ENCODE measurements around the gene ADAM12.

ADAM12 gene

DNA sequence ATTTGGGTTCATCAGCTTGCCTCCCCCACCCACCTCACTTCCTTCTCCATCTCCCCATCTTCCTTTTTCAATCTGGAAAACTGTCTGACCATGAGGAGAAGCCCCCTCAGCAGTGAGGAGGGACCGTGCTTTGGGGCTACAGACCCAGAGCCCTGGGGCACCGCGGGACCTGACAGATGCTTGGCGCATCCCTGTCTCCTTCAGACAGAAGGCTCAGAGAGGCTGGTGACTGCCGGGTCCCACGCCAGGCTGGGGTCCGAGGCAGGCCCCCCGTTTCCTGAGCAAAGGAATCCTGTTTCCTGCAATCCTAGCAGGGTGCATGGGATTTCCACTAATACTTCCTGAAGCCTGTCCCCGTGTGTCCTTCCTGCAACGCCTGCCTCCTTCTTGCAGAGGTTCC is 344.9 kb downstream of the ADAM12 start:
- H3K27me3 Mint-ChIP-seq: no peaks in the 10 kb centered on the region
- no peak overlapping the region for H3K4me3 Mint-ChIP-seq
- H3K4me1 Mint-ChIP-seq (ENCODE audit: low read depth in 2 of 2): peaks cover 0 to 16% of the 10 kb centered on the region in 2 donors
- H3K9me3 Mint-ChIP-seq: no peaks in the 10 kb centered on the region
- ATAC-seq (replicated peaks) (no peak), DNase-seq (no peak)
- H3K27ac Mint-ChIP-seq: peak overlapping the region in 1 of 2 donors; percentile 98
- H3K36me3 Mint-ChIP-seq (ENCODE audit: insufficient read depth): peaks cover 22% of the 10 kb centered on the region

DNA sequence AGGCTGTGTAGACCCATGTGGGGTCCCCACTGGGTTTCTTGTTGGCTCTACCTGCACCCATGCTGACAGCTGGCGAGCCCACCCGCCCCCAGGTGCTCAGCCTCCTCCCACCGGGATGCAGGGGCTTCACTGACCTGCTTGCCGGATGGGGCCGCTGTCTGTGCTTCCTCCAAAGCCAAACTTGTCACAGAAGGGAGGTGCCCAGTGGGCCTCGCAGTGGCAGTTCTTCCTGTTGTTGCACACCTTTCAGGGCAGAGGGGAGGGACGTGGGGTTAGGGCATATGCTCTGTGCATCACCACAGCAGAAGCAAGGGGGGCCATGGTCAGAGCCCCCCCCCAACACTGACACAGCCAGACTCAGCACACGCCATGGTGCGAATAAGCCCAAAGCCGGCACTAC is 345.4 kb downstream of the ADAM12 start:
- DNase-seq (peak in 2 of 3 experiments; percentile 47 to 56), ATAC-seq (replicated peaks) (peak; percentile 48)
- Mint-ChIP-seq H3K4me3 (peak overlapping the region in 1 of 2 donors; percentile 59), H3K27me3 (no peaks in the 10 kb centered on the region), H3K9me3 (no peaks in the 10 kb centered on the region), H3K27ac (peak overlapping the region in 1 of 2 donors; percentile 98), H3K4me1 (ENCODE audit: low read depth in 2 of 2) (peaks cover 0 to 16% of the 10 kb centered on the region in 2 donors), H3K36me3 (ENCODE audit: insufficient read depth) (peaks cover 22% of the 10 kb centered on the region)

- DNase-seq: peak in 2 of 3 experiments; percentile 14 to 22
- H3K27ac Mint-ChIP-seq: peak overlapping the region; percentile 54 to 98
- no peaks in the 10 kb centered on the region for H3K27me3 Mint-ChIP-seq
- peak overlapping the region in 1 of 2 donors; percentile 59 for H3K4me3 Mint-ChIP-seq
- H3K9me3 Mint-ChIP-seq: no peaks in the 10 kb centered on the region
- H3K36me3 Mint-ChIP-seq (ENCODE audit: insufficient read depth): peaks cover 22% of the 10 kb centered on the region
- H3K4me1 Mint-ChIP-seq (ENCODE audit: low read depth in 2 of 2): peaks cover 0 to 16% of the 10 kb centered on the region in 2 donors
- peak; percentile 44 for ATAC-seq (replicated peaks)
Observed at GRCh38 chr10:126042354-126042753, 345.9 kb downstream of the ADAM12 start.

DNA sequence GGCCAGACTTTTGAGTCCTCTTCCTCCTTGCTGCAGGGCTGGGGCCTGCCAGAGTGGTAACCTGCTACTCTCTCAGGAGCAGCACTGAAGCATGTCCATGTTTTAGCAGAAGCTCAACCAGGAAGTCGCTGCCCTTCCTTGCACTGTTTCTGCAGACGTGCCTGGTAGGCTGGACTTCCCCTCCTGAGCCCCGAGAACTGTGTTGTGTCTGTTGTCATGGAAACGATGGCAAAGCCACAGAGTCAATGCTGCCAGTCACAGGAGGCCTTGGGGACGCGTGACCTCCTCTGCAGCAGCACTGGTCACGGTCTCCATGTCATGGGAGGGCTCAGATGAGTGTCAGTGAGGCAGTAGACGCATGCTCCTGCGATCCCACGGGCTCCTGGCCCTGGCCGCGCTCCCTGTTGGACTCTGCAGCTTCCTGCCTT is 346.5 kb downstream of the ADAM12 start:
- H3K27ac Mint-ChIP-seq: peak overlapping the region; percentile 54 to 98
- DNase-seq: peak; percentile 11 to 84 (median 80)
- peak overlapping the region in 1 of 2 donors; percentile 59 for H3K4me3 Mint-ChIP-seq
- H3K27me3 Mint-ChIP-seq: no peaks in the 10 kb centered on the region
- peak; percentile 84 for ATAC-seq (replicated peaks)
- H3K4me1 Mint-ChIP-seq (ENCODE audit: low read depth in 2 of 2): peaks cover 0 to 16% of the 10 kb centered on the region in 2 donors
- no peaks in the 10 kb centered on the region for H3K9me3 Mint-ChIP-seq
- H3K36me3 Mint-ChIP-seq (ENCODE audit: insufficient read depth): peaks cover 22% of the 10 kb centered on the region

GRCh38 chr10:126041117-126041516 is 347.2 kb downstream of the ADAM12 start:
- peak overlapping the region; percentile 63 to 98 for H3K27ac Mint-ChIP-seq
- H3K4me1 Mint-ChIP-seq (ENCODE audit: low read depth in 2 of 2): peaks cover 0 to 16% of the 10 kb centered on the region in 2 donors
- H3K4me3 Mint-ChIP-seq: no peak overlapping the region
- DNase-seq: no peak
- H3K27me3 Mint-ChIP-seq: no peaks in the 10 kb centered on the region
- no peaks in the 10 kb centered on the region for H3K9me3 Mint-ChIP-seq
- peaks cover 23% of the 10 kb centered on the region for H3K36me3 Mint-ChIP-seq (ENCODE audit: insufficient read depth)
- no peak for ATAC-seq (replicated peaks)

DNA sequence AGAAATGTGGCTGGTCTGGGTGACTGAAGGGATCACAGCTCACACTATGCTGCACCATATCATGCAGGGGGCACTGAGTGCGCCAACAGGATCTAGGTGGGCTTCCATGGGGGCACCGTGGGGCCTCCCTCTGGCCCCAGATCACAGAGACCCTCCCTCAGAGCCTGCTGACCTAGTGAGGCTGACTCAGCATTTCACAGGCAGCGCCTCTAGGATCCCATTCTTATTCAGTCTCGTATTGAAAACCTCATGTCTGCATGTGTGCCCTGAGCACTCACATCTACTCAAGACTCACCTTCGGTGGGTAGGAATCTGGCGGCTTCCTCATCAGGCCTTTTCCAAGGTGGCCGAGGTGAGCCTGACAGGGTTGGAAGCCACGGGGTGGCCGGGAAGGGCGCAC is 350.3 kb downstream of the ADAM12 start:
- Mint-ChIP-seq H3K36me3 (ENCODE audit: insufficient read depth) (peaks cover 27% of the 10 kb centered on the region), H3K27ac (peak overlapping the region in 1 of 2 donors; percentile 80), H3K4me1 (ENCODE audit: low read depth in 2 of 2) (peaks cover 0 to 11% of the 10 kb centered on the region in 2 donors), H3K9me3 (no peaks in the 10 kb centered on the region), H3K27me3 (no peaks in the 10 kb centered on the region), H3K4me3 (no peak overlapping the region)
- DNase-seq (no peak), ATAC-seq (replicated peaks) (no peak)

DNA sequence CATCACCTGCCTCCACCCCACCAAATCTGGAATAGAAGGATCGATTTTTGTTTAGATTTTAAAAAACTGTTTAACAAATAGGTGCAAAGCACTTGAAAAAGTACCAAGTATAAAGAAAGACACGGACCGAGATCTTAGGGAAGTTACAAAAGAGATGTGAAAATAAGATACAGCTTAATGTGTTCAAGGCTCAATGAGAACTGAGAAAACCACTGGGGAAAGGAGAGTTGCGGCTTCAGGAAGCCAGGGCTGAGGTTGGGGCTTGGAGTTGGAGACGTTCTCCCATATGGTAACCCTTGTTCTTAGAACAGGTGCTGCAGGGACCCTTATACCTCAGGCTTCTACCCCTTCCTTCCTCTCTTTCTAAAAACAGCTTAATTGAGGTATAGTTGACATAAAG is 351.8 kb downstream of the ADAM12 start:
- peaks cover 14% of the 10 kb centered on the region for H3K36me3 Mint-ChIP-seq (ENCODE audit: insufficient read depth)
- no peak for DNase-seq
- peaks cover 0 to 2% of the 10 kb centered on the region in 2 donors for H3K4me1 Mint-ChIP-seq (ENCODE audit: low read depth in 2 of 2)
- H3K27ac Mint-ChIP-seq: no peak overlapping the region
- no peak for ATAC-seq (replicated peaks)
- H3K9me3 Mint-ChIP-seq: no peaks in the 10 kb centered on the region
- no peak overlapping the region for H3K4me3 Mint-ChIP-seq
- H3K27me3 Mint-ChIP-seq: no peaks in the 10 kb centered on the region

GRCh38 chr10:126034586-126034985 is 353.7 kb downstream of the ADAM12 start:
- H3K27ac Mint-ChIP-seq: no peak overlapping the region
- DNase-seq (no peak), ATAC-seq (replicated peaks) (no peak)

GRCh38 chr10:126029999-126030398 is 358.3 kb downstream of the ADAM12 start:
- Mint-ChIP-seq H3K4me1 (ENCODE audit: low read depth in 2 of 2) (peaks cover 0 to 2% of the 10 kb centered on the region in 2 donors), H3K4me3 (no peak overlapping the region), H3K27ac (no peak overlapping the region), H3K9me3 (no peaks in the 10 kb centered on the region), H3K27me3 (no peaks in the 10 kb centered on the region), H3K36me3 (ENCODE audit: insufficient read depth) (peaks cover 8% of the 10 kb centered on the region)
- ATAC-seq (replicated peaks) (no peak), DNase-seq (no peak)

More at GRCh38 chr10:126034586-126034985, 353.7 kb downstream of the ADAM12 start:
- no peaks in the 10 kb centered on the region for H3K4me1 Mint-ChIP-seq (ENCODE audit: low read depth in 2 of 2)
- no peaks in the 10 kb centered on the region for H3K27me3 Mint-ChIP-seq
- no peaks in the 10 kb centered on the region for H3K9me3 Mint-ChIP-seq
- no peak overlapping the region for H3K4me3 Mint-ChIP-seq
- peaks cover 17% of the 10 kb centered on the region for H3K36me3 Mint-ChIP-seq (ENCODE audit: insufficient read depth)

DNA sequence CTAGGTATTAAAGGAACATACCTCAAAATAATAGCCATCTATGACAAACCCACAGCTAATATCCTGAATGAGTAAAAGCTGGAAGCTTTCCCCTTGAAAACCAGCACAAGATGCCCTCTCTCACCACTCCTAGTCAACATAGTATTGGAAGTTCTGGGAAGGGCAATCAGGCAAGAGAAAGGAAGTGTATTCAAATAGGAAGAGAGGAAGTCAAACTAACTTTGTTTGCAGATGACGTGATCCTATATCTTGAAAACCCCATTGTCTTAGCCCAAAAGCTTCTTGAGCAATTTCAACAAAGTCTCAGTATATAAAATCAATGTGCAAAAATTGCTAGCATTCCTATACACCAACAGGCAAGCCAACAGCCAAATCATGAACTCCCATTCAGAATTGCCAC is 360.6 kb downstream of the ADAM12 start:
- DNase-seq (no peak), ATAC-seq (replicated peaks) (no peak)
- Mint-ChIP-seq H3K4me1 (ENCODE audit: low read depth in 2 of 2) (peaks cover 0 to 2% of the 10 kb centered on the region in 2 donors), H3K4me3 (no peak overlapping the region), H3K9me3 (no peaks in the 10 kb centered on the region), H3K36me3 (ENCODE audit: insufficient read depth) (peaks cover 12% of the 10 kb centered on the region), H3K27ac (no peak overlapping the region), H3K27me3 (no peaks in the 10 kb centered on the region)

DNA sequence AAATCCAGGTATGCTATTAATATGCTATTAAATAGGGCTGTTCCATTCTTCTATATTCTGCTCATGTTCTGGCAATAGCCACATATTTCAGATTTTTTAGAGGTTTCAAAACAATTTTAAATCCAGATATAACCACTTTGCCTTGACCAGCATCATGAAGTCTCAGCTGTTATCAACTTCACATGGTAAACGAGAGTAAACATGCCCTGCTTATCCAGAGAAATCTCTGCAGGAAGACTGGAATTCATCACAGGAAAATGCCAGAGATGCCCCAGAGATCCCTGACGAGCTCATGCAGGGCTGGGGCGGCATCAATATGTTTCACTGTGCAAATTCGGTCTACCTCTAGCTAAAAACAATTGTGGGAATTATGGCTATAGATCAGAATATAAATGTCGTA is 365.4 kb downstream of the ADAM12 start:
- Mint-ChIP-seq H3K27me3 (peaks cover 7 to 9% of the 10 kb centered on the region in 2 donors), H3K4me3 (no peak overlapping the region), H3K4me1 (ENCODE audit: low read depth in 2 of 2) (peaks cover 0 to 2% of the 10 kb centered on the region in 2 donors), H3K9me3 (peaks cover 1 to 6% of the 10 kb centered on the region in 2 donors), H3K36me3 (ENCODE audit: insufficient read depth) (peaks cover 21% of the 10 kb centered on the region), H3K27ac (no peak overlapping the region)
- ATAC-seq (replicated peaks) (no peak), DNase-seq (no peak)

DNA sequence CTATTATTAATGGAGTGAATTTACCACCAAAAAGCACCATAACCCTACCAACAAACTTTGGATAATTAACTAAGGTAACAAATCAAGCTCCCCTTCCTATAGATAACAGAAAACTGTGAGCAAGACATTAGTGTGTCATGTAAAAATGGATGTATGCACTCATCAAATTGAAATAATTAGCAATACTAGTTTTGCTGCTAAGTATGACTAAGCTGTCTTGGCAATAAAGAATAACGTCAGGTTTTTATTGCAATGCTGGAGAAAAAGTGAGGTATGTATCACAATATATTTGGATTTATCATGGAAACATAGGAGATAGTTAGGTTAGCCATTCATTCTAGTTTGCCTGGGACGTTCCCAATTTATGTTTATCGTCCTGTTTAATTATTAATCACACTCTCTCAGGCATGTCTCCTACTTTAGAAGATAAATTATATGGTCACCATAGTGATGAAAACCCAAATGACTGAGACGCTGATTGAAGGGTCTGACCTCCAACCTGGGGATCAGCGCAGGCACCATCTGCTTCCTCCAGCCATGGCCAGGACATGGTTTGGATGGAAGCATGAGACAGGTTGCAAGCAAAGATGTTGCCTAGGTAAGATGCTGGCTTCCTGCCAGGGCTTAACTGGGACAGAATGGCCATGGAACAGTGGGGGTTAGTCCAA is 366.3 kb downstream of the ADAM12 start:
- Mint-ChIP-seq H3K36me3 (ENCODE audit: insufficient read depth) (peaks cover 21% of the 10 kb centered on the region), H3K4me3 (no peak overlapping the region), H3K27ac (no peak overlapping the region), H3K9me3 (peaks cover 1 to 6% of the 10 kb centered on the region in 2 donors), H3K27me3 (peaks cover 9 to 12% of the 10 kb centered on the region in 2 donors), H3K4me1 (ENCODE audit: low read depth in 2 of 2) (peaks cover 0 to 2% of the 10 kb centered on the region in 2 donors)
- ATAC-seq (replicated peaks): no peak
- DNase-seq: no peak

GRCh38 chr10:126017961-126018560 is 370.2 kb downstream of the ADAM12 start:
- Mint-ChIP-seq H3K36me3 (ENCODE audit: insufficient read depth) (peaks cover 17% of the 10 kb centered on the region), H3K27me3 (peaks cover 9 to 14% of the 10 kb centered on the region in 2 donors), H3K4me3 (no peak overlapping the region), H3K9me3 (peaks cover 1 to 6% of the 10 kb centered on the region in 2 donors), H3K4me1 (ENCODE audit: low read depth in 2 of 2) (peaks cover 0 to 12% of the 10 kb centered on the region in 2 donors), H3K27ac (no peak overlapping the region)
- ATAC-seq (replicated peaks) (no peak), DNase-seq (no peak)

- no peak for DNase-seq
- no peak overlapping the region for H3K27ac Mint-ChIP-seq
- H3K9me3 Mint-ChIP-seq: peaks cover 1 to 6% of the 10 kb centered on the region in 2 donors
- peaks cover 9 to 14% of the 10 kb centered on the region in 2 donors for H3K27me3 Mint-ChIP-seq
- H3K4me1 Mint-ChIP-seq (ENCODE audit: low read depth in 2 of 2): peaks cover 3 to 20% of the 10 kb centered on the region in 2 donors
- H3K4me3 Mint-ChIP-seq: no peak overlapping the region
- H3K36me3 Mint-ChIP-seq (ENCODE audit: insufficient read depth): peaks cover 17% of the 10 kb centered on the region
- no peak for ATAC-seq (replicated peaks)
Observed at GRCh38 chr10:126016882-126017281, 371.4 kb downstream of the ADAM12 start.

Data from effector memory CD8-positive, alpha-beta T cell (primary cell).